GM21423 (cell line): ENCODE measurements around the gene CEP131.

Source experiments
- ATAC-seq: cut with Tn5 transposase; IDR thresholded peaks from one replicate; pipeline ENCODE4 v1.9.1; 2021; ENCODE audit warnings: mild to moderate bottlenecking, moderate library complexity; ENCODE audit not compliant: unreplicated experiment

The CEP131 gene

GRCh38 chr17:81171941-81172340, 50.8 kb downstream of the CEP131 start:
- no peak for ATAC-seq

- no peak for ATAC-seq
Observed at GRCh38 chr17:81170727-81171494, 51.9 kb downstream of the CEP131 start.

- ATAC-seq: no peak
Observed at GRCh38 chr17:81169870-81170309, 52.9 kb downstream of the CEP131 start.

GRCh38 chr17:81167638-81168037, 55.1 kb downstream of the CEP131 start:
- ATAC-seq: no peak

GRCh38 chr17:81167194-81167524, 55.6 kb downstream of the CEP131 start:
- ATAC-seq: no peak

GRCh38 chr17:81166033-81166492, 56.7 kb downstream of the CEP131 start, which contains the start of gene AATK:
TSS of gene AATK (minus strand) at chr17:81166221. CDS start at chr17:81165992, 229 bp downstream.
- no peak for ATAC-seq

- no peak for ATAC-seq
Observed at GRCh38 chr17:81165246-81166032, 57.3 kb downstream of the CEP131 start, which contains the start of gene PVALEF. TSS of gene PVALEF (plus strand) at chr17:81165507. CDS start at chr17:81181227, 15,720 bp downstream.

- no peak for ATAC-seq
Observed at GRCh38 chr17:81164371-81165245, 58.2 kb downstream of the CEP131 start.

- ATAC-seq: no peak
Observed at GRCh38 chr17:81163703-81164370, 58.9 kb downstream of the CEP131 start.

GRCh38 chr17:81163051-81163695, 59.6 kb downstream of the CEP131 start:
- no peak for ATAC-seq

- no peak for ATAC-seq
Observed at GRCh38 chr17:81162491-81162890, 60.3 kb downstream of the CEP131 start.

GRCh38 chr17:81161972-81162371, 60.8 kb downstream of the CEP131 start:
- ATAC-seq: no peak

- no peak for ATAC-seq
Observed at GRCh38 chr17:81161536-81161935, 61.2 kb downstream of the CEP131 start.

GRCh38 chr17:81160747-81161453, 61.9 kb downstream of the CEP131 start:
- ATAC-seq: no peak

GRCh38 chr17:81160306-81160705, 62.5 kb downstream of the CEP131 start:
- ATAC-seq: no peak

GRCh38 chr17:81159611-81160265, 63.0 kb downstream of the CEP131 start:
- ATAC-seq: no peak

GRCh38 chr17:81158688-81159590, 63.8 kb downstream of the CEP131 start:
- no peak for ATAC-seq
